Psoas muscle (tissue), 8 donors: ENCODE measurements around the gene BICD1. TPM values are rescaled to one million over a fixed set of nuclear protein-coding genes. Genes with fewer than 3 reads are reported as not detected.

ENCODE experiments used
- ATAC-seq, 4 donors: fragments of 200-7000 bp; cut with Tn5 transposase; one replicate each; pipeline ENCODE4 v1.9.1; 2020; ENCODE audit warnings: moderate library complexity in 3 of 4, mild to moderate bottlenecking in 2 of 4
- DNase-seq, 2 donors: peaks; one replicate each; pipeline ENCODE4 v3.0.0-alpha.2; 2020
- H3K27ac ChIP-seq: fragments of 200-600 bp; one replicate; pipeline ENCODE4 v1.8.0; 2022
- H3K27me3 ChIP-seq, 3 donors: fragments of 200-600 bp in 1 of 3; one replicate each; pipeline versions ENCODE4 v1.6.1 to v1.8.0; 2013 to 2022; ENCODE audit warnings: low read length in 2 of 3, mild to moderate bottlenecking in 2 of 3, moderate library complexity in 1 of 3; ENCODE audit not compliant: insufficient read depth in 3 of 3
- H3K36me3 ChIP-seq, 2 donors: fragments of 200-600 bp in 1 of 2; one replicate each; pipeline versions ENCODE4 v1.6.1 to v1.8.0; 2013 to 2022; ENCODE audit warnings: low read depth in 1 of 2, mild to moderate bottlenecking in 1 of 2, moderate library complexity in 1 of 2; ENCODE audit not compliant: insufficient read depth in 1 of 2
- H3K4me1 ChIP-seq: fragments of 200-600 bp; one replicate; pipeline ENCODE4 v1.8.0; 2022
- H3K4me3 ChIP-seq: fragments of 200-600 bp; one replicate; pipeline ENCODE4 v1.8.0; 2022; ENCODE audit warnings: mild to moderate bottlenecking
- H3K9me3 ChIP-seq: fragments of 200-600 bp; one replicate; pipeline ENCODE4 v1.8.0; 2022
- CTCF ChIP-seq: fragments of 200-600 bp; IDR thresholded peaks from one replicate; pipeline ENCODE4 v1.8.0; 2022; ENCODE audit warnings: antibody characterized with exemption
- WGBS, 3 donors: extraction: QIAGEN DNeasy Blood & Tissue Kit; methylation state at CpG; one replicate each; pipeline versions ENCODE4 v1.1.6 to v1.1.7; 2013; 5-methylcytosine and 5-hydroxymethylcytosine counted together
- intact Hi-C, 2 donors: fragments of 100-400 bp; cut with DNase I; formaldehyde crosslinking; loops; one replicate each; pipeline versions ENCODE4 v1.11.0 to v1.14.2; 2022
- polyA plus RNA-seq, 3 donors: library from polyadenylated mRNA; stranded (reverse); fragments of 200-250 nt; gene quantifications; one replicate each; pipeline ENCODE4 v1.2.3, GENCODE V29; 2013
- total RNA-seq, 4 donors: library from RNA; stranded (reverse); fragmentation: NEBNext Ultra II Directional in 2 of 4; extraction: Animal tissue kit (Norgen Biotek cat#: 25700) in 2 of 4; gene quantifications; one replicate each; pipeline versions ENCODE4 v1.2.1 to v1.2.4, GENCODE V29; 2021 to 2023
- donor health status: healthy with polysubstance abuse.
- donor health status: DM: no; HTN: no; CAD: no; lungs with moderate emphysema.
- donor health status: Bipolar disorder and iron deficiency.
- donor health status: healthy.
- donor health status: DM: yes; HTN: yes; CAD: no.
- donor health status: DM: no; HTN: no; CAD: no.
- donor health status: DM: no; HTN: no; CAD: no.
- donor health status: DM: yes; HTN: yes; CAD: no.

Gene BICD1
- total and polyA plus RNA-seq, 7 donors = 0.55 to 9.8 (median 2.8) TPM

DNA sequence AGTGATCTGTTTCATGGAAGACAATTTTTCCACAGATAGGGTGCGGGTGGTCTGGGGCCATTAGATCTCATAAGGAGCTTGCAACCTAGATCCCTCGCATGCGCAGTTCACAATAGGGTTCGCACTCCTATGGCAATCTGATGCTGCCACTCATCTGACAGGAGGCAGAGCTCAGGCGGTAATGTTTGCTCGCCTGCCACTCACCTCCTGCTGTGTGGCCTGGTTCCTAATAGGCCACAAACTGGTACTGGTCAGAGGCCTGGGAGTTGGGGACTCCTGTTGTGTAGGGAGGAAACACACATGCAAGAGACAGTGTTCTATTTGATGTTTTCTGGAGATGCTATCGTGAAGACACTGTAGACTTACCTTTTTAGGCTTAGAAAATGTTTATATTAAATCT, 215.7 kb downstream of the BICD1 start:
- no peak for ATAC-seq
- intact Hi-C loops = no loop called here

GRCh38 chr12:32331133-32331532, 224.5 kb downstream of the BICD1 start:
- no peak for ATAC-seq
- intact Hi-C loops = no loop called here
- Histone ChIP-seq H3K4me1 (no peaks in the 10 kb centered on the region), H3K27ac (no peak overlapping the region), H3K9me3 (no peaks in the 10 kb centered on the region), H3K27me3 (no peaks in the 10 kb centered on the region), H3K4me3 (no peak overlapping the region), H3K36me3 (no peaks in the 10 kb centered on the region)
- DNase-seq = no peak
- no peak for TF ChIP-seq CTCF
- WGBS, 3 donors = 94 to 100% (median 96%) methylated on average over 2 of the region's 2 CpGs

More for the DNA sequence above, 215.7 kb downstream of the BICD1 start:
- Histone ChIP-seq H3K4me1 (no peaks in the 10 kb centered on the region), H3K4me3 (no peak overlapping the region), H3K27ac (no peak overlapping the region), H3K9me3 (no peaks in the 10 kb centered on the region), H3K36me3 (no peaks in the 10 kb centered on the region), H3K27me3 (no peaks in the 10 kb centered on the region)
- no peak for DNase-seq
- TF ChIP-seq CTCF = no peak
- WGBS, 3 donors = 92 to 95% (median 93%) methylated on average over 7 of the region's 7 CpGs

DNA sequence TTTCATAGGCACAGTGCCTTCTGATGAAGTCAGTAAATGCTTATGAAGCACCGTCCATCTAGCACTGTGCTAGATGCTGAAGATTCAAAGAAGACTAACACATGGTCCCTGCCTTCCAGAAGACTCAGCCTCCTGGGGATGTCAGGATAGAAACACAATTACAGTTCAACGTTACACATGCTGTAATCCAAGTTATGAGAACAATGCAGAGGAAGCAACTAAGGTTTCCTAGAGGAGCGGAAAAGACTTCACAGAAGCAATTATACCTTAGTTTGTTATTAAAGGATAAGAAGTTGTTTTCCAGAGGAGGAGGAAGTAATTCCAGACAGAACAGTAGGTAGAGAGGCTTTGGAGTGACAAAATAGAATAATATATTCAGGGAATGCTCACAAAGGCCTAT, 225.8 kb downstream of the BICD1 start:
- no peak for ATAC-seq
- intact Hi-C loops = no loop called here
- no peaks in the 10 kb centered on the region for H3K9me3 ChIP-seq
- 25 to 37% (median 27%) methylated on average over 3 of the region's 3 CpGs for WGBS, 3 donors
- no peak for DNase-seq
- no peaks in the 10 kb centered on the region for H3K4me1 ChIP-seq
- no peaks in the 10 kb centered on the region for H3K36me3 ChIP-seq
- no peak overlapping the region for H3K4me3 ChIP-seq
- H3K27ac ChIP-seq = no peak overlapping the region
- H3K27me3 ChIP-seq = no peaks in the 10 kb centered on the region
- TF ChIP-seq CTCF = no peak

DNA sequence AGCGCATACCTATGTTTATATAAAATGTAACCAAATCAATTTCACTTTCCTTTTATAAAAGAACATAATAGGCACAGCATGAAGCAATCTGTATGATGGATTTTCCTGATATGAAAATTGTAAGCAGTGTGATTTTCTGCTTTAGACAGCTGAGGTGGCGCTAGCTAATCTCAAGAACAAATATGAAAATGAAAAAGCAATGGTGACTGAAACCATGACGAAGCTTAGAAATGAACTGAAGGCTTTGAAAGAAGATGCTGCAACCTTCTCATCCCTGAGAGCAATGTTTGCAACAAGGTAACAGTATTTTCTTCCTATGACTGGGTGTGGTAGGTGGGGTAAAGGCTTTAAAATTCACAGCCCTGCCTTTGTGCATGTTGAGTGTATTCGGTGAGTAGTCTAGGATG, 227.7 kb downstream of the BICD1 start:
- WGBS, 3 donors = 58 to 87% (median 65%) methylated on average over 4 of the region's 4 CpGs
- Histone ChIP-seq H3K4me1 (no peaks in the 10 kb centered on the region), H3K27me3 (no peaks in the 10 kb centered on the region), H3K9me3 (no peaks in the 10 kb centered on the region), H3K36me3 (no peaks in the 10 kb centered on the region), H3K4me3 (no peak overlapping the region), H3K27ac (no peak overlapping the region)
- no peak for TF ChIP-seq CTCF
- DNase-seq (no peak), ATAC-seq (no peak)
- intact Hi-C loops = no loop called here

DNA sequence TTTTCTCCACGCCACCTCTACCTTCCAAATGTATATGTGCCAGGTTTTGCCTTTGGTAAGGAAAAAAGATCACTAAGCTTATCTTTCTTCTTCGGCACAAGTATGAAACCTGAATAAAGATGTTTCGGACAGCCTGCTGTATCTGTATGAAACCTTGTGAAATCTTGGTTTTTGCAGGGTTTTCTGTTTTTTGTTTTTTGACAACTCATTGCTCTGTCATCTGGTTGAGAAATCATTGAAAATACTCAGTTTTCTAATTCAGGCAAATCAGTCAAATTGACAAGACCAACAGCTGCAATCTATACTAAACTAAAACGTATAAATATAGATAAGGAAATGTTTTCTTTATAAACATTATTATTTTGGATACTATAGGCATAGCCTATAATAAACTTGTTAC, 229.6 kb downstream of the BICD1 start:
- ATAC-seq = no peak
- no peaks in the 10 kb centered on the region for H3K27me3 ChIP-seq
- H3K36me3 ChIP-seq = no peaks in the 10 kb centered on the region
- 90 to 94% (median 90%) methylated on average over 4 of the region's 4 CpGs for WGBS, 3 donors
- H3K27ac ChIP-seq = no peak overlapping the region
- H3K9me3 ChIP-seq = no peaks in the 10 kb centered on the region
- H3K4me3 ChIP-seq = no peak overlapping the region
- intact Hi-C loops = no loop called here
- no peaks in the 10 kb centered on the region for H3K4me1 ChIP-seq
- DNase-seq = no peak
- TF ChIP-seq CTCF = no peak
